ENCODE data around the gene VCX2.

The VCX2 gene

DNA sequence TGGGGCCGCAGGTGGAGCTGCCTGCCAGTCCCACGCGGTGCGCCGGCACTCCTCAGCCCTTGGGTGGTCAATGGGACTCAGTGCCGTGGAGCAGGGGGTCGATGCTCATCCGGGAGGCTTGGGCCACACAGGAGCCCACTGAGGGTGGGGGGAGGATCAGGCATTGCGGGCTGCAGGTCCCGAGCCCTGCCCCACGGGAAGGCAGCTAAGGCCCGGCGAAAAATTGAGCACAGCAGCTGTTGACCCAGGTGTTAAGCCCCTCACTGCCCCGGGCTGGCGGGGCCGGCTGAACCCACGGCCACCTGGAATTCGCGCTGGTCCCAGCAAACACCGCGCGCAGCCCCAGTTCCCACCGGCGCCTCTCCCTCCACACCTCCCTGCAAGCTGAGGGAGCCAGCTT is 26.1 kb downstream of the VCX2 start:
- ATAC-seq (ENCODE audit: low read depth) (no peak), DNase-seq (ENCODE audit: low spot score) (no peak)
- H3K27me3 ChIP-seq (ENCODE audit: insufficient read depth, poor library complexity, severe bottlenecking) = no peaks in the 10 kb centered on the region
- H3K9me3 ChIP-seq (ENCODE audit: severe bottlenecking) = no peaks in the 10 kb centered on the region
- TF ChIP-seq CTCF (IDR thresholded peaks at IDR 0.05; ENCODE audit: poor library complexity, severe bottlenecking) = no peak
- H3K36me3 ChIP-seq (ENCODE audit: low read depth) = no peaks in the 10 kb centered on the region
- H3K4me1 ChIP-seq (ENCODE audit: insufficient read depth, poor library complexity, severe bottlenecking) = peaks cover 4% of the 10 kb centered on the region
- H3K4me3 ChIP-seq (ENCODE audit: severe bottlenecking) = no peak overlapping the region
- H3K27ac ChIP-seq (ENCODE audit: poor library complexity, severe bottlenecking) = no peak overlapping the region

- peaks cover 13% of the 10 kb centered on the region for H3K4me1 ChIP-seq (ENCODE audit: insufficient read depth, poor library complexity, severe bottlenecking)
- no peaks in the 10 kb centered on the region for H3K36me3 ChIP-seq (ENCODE audit: low read depth)
- no peaks in the 10 kb centered on the region for H3K9me3 ChIP-seq (ENCODE audit: severe bottlenecking)
- TF ChIP-seq CTCF (IDR thresholded peaks at IDR 0.05; ENCODE audit: poor library complexity, severe bottlenecking) = no peak
- DNase-seq (ENCODE audit: low spot score) (no peak), ATAC-seq (ENCODE audit: low read depth) (no peak)
- H3K27me3 ChIP-seq (ENCODE audit: insufficient read depth, poor library complexity, severe bottlenecking) = no peaks in the 10 kb centered on the region
- H3K4me3 ChIP-seq (ENCODE audit: severe bottlenecking) = no peak overlapping the region
- no peak overlapping the region for H3K27ac ChIP-seq (ENCODE audit: poor library complexity, severe bottlenecking)
These were observed 29.2 kb downstream of the VCX2 start for GRCh38 chrX:8141896-8142295.

GRCh38 chrX:8140986-8141744 is 29.9 kb downstream of the VCX2 start:
- ATAC-seq (ENCODE audit: low read depth) (no peak), DNase-seq (ENCODE audit: low spot score) (no peak)
- no peak for TF ChIP-seq CTCF (IDR thresholded peaks at IDR 0.05; ENCODE audit: poor library complexity, severe bottlenecking)
- no peaks in the 10 kb centered on the region for H3K27me3 ChIP-seq (ENCODE audit: insufficient read depth, poor library complexity, severe bottlenecking)
- H3K4me3 ChIP-seq (ENCODE audit: severe bottlenecking) = no peak overlapping the region
- H3K9me3 ChIP-seq (ENCODE audit: severe bottlenecking) = no peaks in the 10 kb centered on the region
- H3K36me3 ChIP-seq (ENCODE audit: low read depth) = no peaks in the 10 kb centered on the region
- no peak overlapping the region for H3K27ac ChIP-seq (ENCODE audit: poor library complexity, severe bottlenecking)
- H3K4me1 ChIP-seq (ENCODE audit: insufficient read depth, poor library complexity, severe bottlenecking) = peaks cover 13% of the 10 kb centered on the region

GRCh38 chrX:8139716-8140115 is 31.4 kb downstream of the VCX2 start:
- ATAC-seq (ENCODE audit: low read depth) (peak; percentile 52; the same call in 2 of the 3 replicates), DNase-seq (ENCODE audit: low spot score) (no peak)
- Histone ChIP-seq H3K27ac (ENCODE audit: poor library complexity, severe bottlenecking) (no peak overlapping the region), H3K4me1 (ENCODE audit: insufficient read depth, poor library complexity, severe bottlenecking) (peaks cover 13% of the 10 kb centered on the region), H3K27me3 (ENCODE audit: insufficient read depth, poor library complexity, severe bottlenecking) (no peaks in the 10 kb centered on the region), H3K9me3 (ENCODE audit: severe bottlenecking) (no peaks in the 10 kb centered on the region), H3K4me3 (ENCODE audit: severe bottlenecking) (no peak overlapping the region), H3K36me3 (ENCODE audit: low read depth) (no peaks in the 10 kb centered on the region)
- TF ChIP-seq CTCF (IDR thresholded peaks at IDR 0.05; ENCODE audit: poor library complexity, severe bottlenecking) = no peak

DNA sequence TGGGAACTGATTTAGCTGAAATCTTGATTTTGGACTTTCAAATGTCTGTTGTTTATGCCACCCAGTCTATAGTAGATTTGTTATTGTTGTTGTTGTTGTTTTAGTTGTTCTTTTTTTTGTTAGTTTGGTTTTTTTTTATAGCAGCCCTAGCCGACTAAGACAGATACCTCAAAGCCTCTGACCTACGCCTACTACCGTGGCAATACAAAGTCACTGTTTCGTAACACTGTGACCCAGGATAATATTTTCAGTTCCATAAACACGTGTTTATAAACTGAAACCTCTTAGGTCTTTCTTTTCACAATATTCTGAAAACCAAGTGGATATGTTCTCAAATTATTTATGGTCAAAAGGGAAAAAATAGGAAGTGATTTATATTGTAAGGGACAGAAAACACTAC is 32.8 kb downstream of the VCX2 start:
- no peak overlapping the region for H3K4me3 ChIP-seq (ENCODE audit: severe bottlenecking)

More for the DNA sequence above, 32.8 kb downstream of the VCX2 start:
- no peaks in the 10 kb centered on the region for H3K27me3 ChIP-seq (ENCODE audit: insufficient read depth, poor library complexity, severe bottlenecking)
- H3K36me3 ChIP-seq (ENCODE audit: low read depth) = no peaks in the 10 kb centered on the region
- H3K27ac ChIP-seq (ENCODE audit: poor library complexity, severe bottlenecking) = no peak overlapping the region
- ATAC-seq (ENCODE audit: low read depth) (no peak), DNase-seq (ENCODE audit: low spot score) (no peak)
- H3K9me3 ChIP-seq (ENCODE audit: severe bottlenecking) = no peaks in the 10 kb centered on the region
- peaks cover 13% of the 10 kb centered on the region for H3K4me1 ChIP-seq (ENCODE audit: insufficient read depth, poor library complexity, severe bottlenecking)
- no peak for TF ChIP-seq CTCF (IDR thresholded peaks at IDR 0.05; ENCODE audit: poor library complexity, severe bottlenecking)
